ENCODE data around the gene KCNK7.

The KCNK7 gene

GRCh38 chr11:65625628-65626342 is 30.2 kb upstream of the KCNK7 start:
- peak; percentile 62 for DNase-seq

- DNase-seq, result no peak
These were observed 29.5 kb upstream of the KCNK7 start for GRCh38 chr11:65624931-65625627.

GRCh38 chr11:65623852-65624616 is 28.4 kb upstream of the KCNK7 start:
- no peak for DNase-seq

GRCh38 chr11:65623177-65623576 is 27.6 kb upstream of the KCNK7 start:
- DNase-seq, result no peak

- no peak for DNase-seq
These were observed 26.4 kb upstream of the KCNK7 start for GRCh38 chr11:65622011-65622410.

- DNase-seq, result no peak
These were observed 25.9 kb upstream of the KCNK7 start for GRCh38 chr11:65621460-65621859.

- no peak for DNase-seq
These were observed 25.1 kb upstream of the KCNK7 start for GRCh38 chr11:65620666-65621065.

GRCh38 chr11:65619281-65619928 is 23.8 kb upstream of the KCNK7 start:
- no peak for DNase-seq

- DNase-seq, result no peak
These were observed 23.2 kb upstream of the KCNK7 start for GRCh38 chr11:65618763-65619162.

GRCh38 chr11:65617990-65618751 is 22.6 kb upstream of the KCNK7 start:
- no peak for DNase-seq

- no peak for DNase-seq
These were observed 21.7 kb upstream of the KCNK7 start for GRCh38 chr11:65617136-65617850.

- DNase-seq, result no peak
These were observed 21.0 kb upstream of the KCNK7 start for GRCh38 chr11:65616575-65617001.

GRCh38 chr11:65615950-65616574 is 20.5 kb upstream of the KCNK7 start:
- no peak for DNase-seq

GRCh38 chr11:65615229-65615949 is 19.8 kb upstream of the KCNK7 start, which contains the start of gene PCNX3:
PCNX3 (plus strand) TSS chr11:65615776; CDS start chr11:65616312, 536 bp downstream.
- DNase-seq, result peak; percentile 100

- peak; percentile 28 for DNase-seq
These were observed 17.7 kb upstream of the KCNK7 start for GRCh38 chr11:65613091-65613928.

- no peak for DNase-seq
These were observed 17.1 kb upstream of the KCNK7 start for GRCh38 chr11:65612691-65613090.

GRCh38 chr11:65611758-65612603 is 16.4 kb upstream of the KCNK7 start:
- no peak for DNase-seq

GRCh38 chr11:65611028-65611757 is 15.6 kb upstream of the KCNK7 start:
- no peak for DNase-seq
